HG02973 (cell line): ENCODE measurements around the gene TRIM8.

Experiments
- ATAC-seq: cut with Tn5 transposase; IDR thresholded peaks from one replicate; pipeline ENCODE4 v1.9.1; 2021; ENCODE audit warnings: moderate library complexity; ENCODE audit not compliant: unreplicated experiment

The TRIM8 gene

GRCh38 chr10:102632394-102633111 is 11.7 kb upstream of the TRIM8 start:
- ATAC-seq: no peak

- no peak for ATAC-seq
Measured at GRCh38 chr10:102633287-102633686, 11.0 kb upstream of the TRIM8 start.

- no peak for ATAC-seq
Measured at GRCh38 chr10:102633848-102634247, 10.4 kb upstream of the TRIM8 start.

GRCh38 chr10:102634686-102635085 is 9.6 kb upstream of the TRIM8 start:
- no peak for ATAC-seq

GRCh38 chr10:102635377-102635776 is 8.9 kb upstream of the TRIM8 start:
- no peak for ATAC-seq

GRCh38 chr10:102639537-102639936 is 4.7 kb upstream of the TRIM8 start:
- ATAC-seq: no peak

- no peak for ATAC-seq
Measured at GRCh38 chr10:102641402-102641801, 2.9 kb upstream of the TRIM8 start.

GRCh38 chr10:102641880-102642735 is 2.2 kb upstream of the TRIM8 start:
- ATAC-seq: peak; percentile 42

- ATAC-seq: no peak
Measured at GRCh38 chr10:102642736-102643335, 1.4 kb upstream of the TRIM8 start.

GRCh38 chr10:102643336-102644065 is 778 bp upstream of the TRIM8 start:
- ATAC-seq: no peak

- no peak for ATAC-seq
Measured at GRCh38 chr10:102644646-102645387, 538 bp downstream of the TRIM8 start.

- ATAC-seq: no peak
Measured at GRCh38 chr10:102645388-102645740, 1.1 kb downstream of the TRIM8 start.

- ATAC-seq: peak; percentile 28
Measured at GRCh38 chr10:102645741-102646609, 1.7 kb downstream of the TRIM8 start.

GRCh38 chr10:102646610-102647442 is 2.5 kb downstream of the TRIM8 start:
- ATAC-seq: no peak

- no peak for ATAC-seq
Measured at GRCh38 chr10:102647443-102648268, 3.4 kb downstream of the TRIM8 start.

- no peak for ATAC-seq
Measured at GRCh38 chr10:102648269-102648888, 4.1 kb downstream of the TRIM8 start.
